DOHH2 (cell line): Measurements from ENCODE around the gene POP4.

ENCODE experiments used
- H3F3A ChIP-seq: fragments of 200-600 bp; sonication (generic), shearing (Covaris generic); 2 replicates; pipeline ENCODE4 v1.6.0; 2016; ENCODE audit warnings: antibody characterized with exemption, mild to moderate bottlenecking; ENCODE audit not compliant: control insufficient read depth, insufficient read depth
- H3K27ac ChIP-seq: fragments of 200-600 bp; sonication (generic); 2 replicates; pipeline ENCODE4 v1.5.1; 2014; ENCODE audit warnings: low read depth, mild to moderate bottlenecking, low read length, moderate library complexity
- H3K27me3 ChIP-seq: fragments of 200-600 bp; sonication (generic); 2 replicates; pipeline ENCODE4 v1.6.1; 2014; ENCODE audit warnings: mild to moderate bottlenecking, low read length, mixed read lengths; ENCODE audit not compliant: control insufficient read depth
- H3K36me3 ChIP-seq: fragments of 200-600 bp; sonication (generic); 2 replicates; pipeline ENCODE4 v1.6.1; 2014; ENCODE audit warnings: mild to moderate bottlenecking, low read length, moderate library complexity, mixed read lengths; ENCODE audit not compliant: control insufficient read depth
- H3K4me1 ChIP-seq: fragments of 200-600 bp; sonication (generic); 2 replicates; pipeline ENCODE4 v1.6.1; 2014; ENCODE audit warnings: mild to moderate bottlenecking, low read length, mixed read lengths; ENCODE audit not compliant: control insufficient read depth
- H3K4me2 ChIP-seq: fragments of 200-600 bp; sonication (generic); 2 replicates; pipeline ENCODE4 v1.6.0; 2014; ENCODE audit warnings: mild to moderate bottlenecking, low read length, moderate library complexity
- H3K4me3 ChIP-seq: fragments of 200-600 bp; sonication (generic); 2 replicates; pipeline ENCODE4 v1.5.1; 2014; ENCODE audit warnings: mild to moderate bottlenecking, low read length, mixed read lengths
- H3K79me2 ChIP-seq: fragments of 200-600 bp; sonication (generic); 2 replicates; pipeline ENCODE4 v1.6.1; 2014; ENCODE audit warnings: mild to moderate bottlenecking, low read length, mixed read lengths; ENCODE audit not compliant: control insufficient read depth
- H3K9me2 ChIP-seq: fragments of 200-600 bp; sonication (generic); replicated peaks from 2 replicates; pipeline ENCODE4 v1.6.1; 2014; ENCODE audit warnings: mild to moderate bottlenecking, low read length, mixed read lengths; ENCODE audit not compliant: control insufficient read depth
- H3K9me3 ChIP-seq: fragments of 200-600 bp; sonication (generic); 2 replicates; pipeline ENCODE4 v1.6.1; 2014; ENCODE audit warnings: antibody characterized with exemption, low read length, mixed read lengths; ENCODE audit not compliant: control insufficient read depth, insufficient read depth
- H4K20me1 ChIP-seq: fragments of 200-600 bp; sonication (generic); 2 replicates; pipeline ENCODE4 v1.6.0; 2014; ENCODE audit warnings: low read depth, mild to moderate bottlenecking, antibody characterized with exemption, low read length, moderate library complexity; ENCODE audit not compliant: control insufficient read depth, insufficient read depth
- EZH2phosphoT487 ChIP-seq: fragments of 200-600 bp; sonication (generic); IDR thresholded peaks from 2 replicates; pipeline ENCODE4 v1.6.1; 2017; ENCODE audit warnings: borderline replicate concordance, mild to moderate bottlenecking, antibody characterized with exemption, low read length, moderate library complexity, mixed read lengths
- TF ChIP-seq, protein P1 (sequence below): fragments of 200-600 bp; sonication (generic); IDR thresholded peaks from one replicate; pipeline ENCODE4 v1.5.1; 2014; ENCODE audit warnings: antibody characterized with exemption, mild to moderate bottlenecking, low read depth, low read length; ENCODE audit not compliant: poor library complexity, severe bottlenecking

The POP4 gene

DNA sequence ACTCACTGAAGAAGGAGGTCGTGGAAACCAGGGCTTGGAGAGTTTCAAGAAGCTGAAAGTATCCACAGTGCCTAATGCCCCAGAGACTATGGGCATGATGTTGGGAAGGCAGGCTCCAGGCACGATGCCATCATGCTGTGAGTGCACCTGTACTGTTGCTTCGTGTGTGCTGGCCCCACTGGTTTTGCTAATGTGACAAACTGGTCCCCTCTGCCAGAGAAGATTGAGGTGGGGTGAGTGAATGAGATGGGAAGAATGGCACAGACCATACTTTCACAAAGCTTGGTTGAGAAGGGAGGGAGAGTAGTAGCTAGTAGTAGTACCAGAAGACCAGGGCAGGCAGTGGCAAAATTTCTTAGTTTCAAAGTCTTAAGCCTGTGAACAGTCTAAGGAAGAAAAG, 19.0 kb upstream of the POP4 start:
- H3K4me3 ChIP-seq = no peak overlapping the region
- TF ChIP-seq EZH2phosphoT487 = no peak
- TF ChIP-seq, protein P1, sequence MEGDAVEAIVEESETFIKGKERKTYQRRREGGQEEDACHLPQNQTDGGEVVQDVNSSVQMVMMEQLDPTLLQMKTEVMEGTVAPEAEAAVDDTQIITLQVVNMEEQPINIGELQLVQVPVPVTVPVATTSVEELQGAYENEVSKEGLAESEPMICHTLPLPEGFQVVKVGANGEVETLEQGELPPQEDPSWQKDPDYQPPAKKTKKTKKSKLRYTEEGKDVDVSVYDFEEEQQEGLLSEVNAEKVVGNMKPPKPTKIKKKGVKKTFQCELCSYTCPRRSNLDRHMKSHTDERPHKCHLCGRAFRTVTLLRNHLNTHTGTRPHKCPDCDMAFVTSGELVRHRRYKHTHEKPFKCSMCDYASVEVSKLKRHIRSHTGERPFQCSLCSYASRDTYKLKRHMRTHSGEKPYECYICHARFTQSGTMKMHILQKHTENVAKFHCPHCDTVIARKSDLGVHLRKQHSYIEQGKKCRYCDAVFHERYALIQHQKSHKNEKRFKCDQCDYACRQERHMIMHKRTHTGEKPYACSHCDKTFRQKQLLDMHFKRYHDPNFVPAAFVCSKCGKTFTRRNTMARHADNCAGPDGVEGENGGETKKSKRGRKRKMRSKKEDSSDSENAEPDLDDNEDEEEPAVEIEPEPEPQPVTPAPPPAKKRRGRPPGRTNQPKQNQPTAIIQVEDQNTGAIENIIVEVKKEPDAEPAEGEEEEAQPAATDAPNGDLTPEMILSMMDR = no peak
- H3K27me3 ChIP-seq = peaks cover 17% of the 10 kb centered on the region
- no peaks in the 10 kb centered on the region for H3K4me1 ChIP-seq
- no peak overlapping the region for H3K27ac ChIP-seq
- no peaks in the 10 kb centered on the region for H3K9me2 ChIP-seq
- peaks cover 4% of the 10 kb centered on the region for H3K9me3 ChIP-seq
- H3F3A ChIP-seq = no peaks in the 10 kb centered on the region
- H3K4me2 ChIP-seq = no peak overlapping the region
- H3K36me3 ChIP-seq = no peaks in the 10 kb centered on the region
- H3K79me2 ChIP-seq = no peaks in the 10 kb centered on the region
- H4K20me1 ChIP-seq = no peaks in the 10 kb centered on the region

DNA sequence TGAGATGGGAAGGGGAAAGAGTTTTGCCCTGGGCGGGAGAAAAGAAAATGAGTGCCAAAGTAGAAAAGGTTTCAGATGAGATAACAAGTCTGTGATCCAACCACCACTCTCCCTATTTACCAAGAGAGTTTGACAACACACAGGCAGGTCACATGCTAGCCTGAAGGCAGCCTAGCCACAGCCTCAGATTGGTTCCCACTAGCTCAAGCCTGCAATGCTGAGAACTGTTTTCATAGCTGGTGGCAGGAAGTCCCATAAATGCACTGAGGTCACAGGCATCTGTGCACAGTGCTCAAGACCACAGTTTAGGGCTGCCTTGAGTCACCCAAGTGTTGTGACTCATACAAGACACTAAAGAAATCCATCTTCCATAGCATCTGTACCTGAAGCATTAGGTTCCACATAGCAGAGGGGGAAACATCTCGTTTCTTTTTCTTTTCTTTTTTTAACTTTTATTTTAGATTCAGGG, 18.5 kb upstream of the POP4 start:
- Histone ChIP-seq H3K27me3 (peaks cover 20% of the 10 kb centered on the region), H3F3A (no peaks in the 10 kb centered on the region), H3K36me3 (no peaks in the 10 kb centered on the region), H3K9me2 (no peaks in the 10 kb centered on the region), H3K27ac (no peak overlapping the region), H3K4me1 (no peaks in the 10 kb centered on the region), H3K4me2 (no peak overlapping the region), H3K4me3 (no peak overlapping the region), H3K9me3 (peaks cover 4% of the 10 kb centered on the region), H4K20me1 (no peaks in the 10 kb centered on the region), H3K79me2 (no peaks in the 10 kb centered on the region)
- TF ChIP-seq EZH2phosphoT487 = no peak
- TF ChIP-seq, protein P1 = no peak

DNA sequence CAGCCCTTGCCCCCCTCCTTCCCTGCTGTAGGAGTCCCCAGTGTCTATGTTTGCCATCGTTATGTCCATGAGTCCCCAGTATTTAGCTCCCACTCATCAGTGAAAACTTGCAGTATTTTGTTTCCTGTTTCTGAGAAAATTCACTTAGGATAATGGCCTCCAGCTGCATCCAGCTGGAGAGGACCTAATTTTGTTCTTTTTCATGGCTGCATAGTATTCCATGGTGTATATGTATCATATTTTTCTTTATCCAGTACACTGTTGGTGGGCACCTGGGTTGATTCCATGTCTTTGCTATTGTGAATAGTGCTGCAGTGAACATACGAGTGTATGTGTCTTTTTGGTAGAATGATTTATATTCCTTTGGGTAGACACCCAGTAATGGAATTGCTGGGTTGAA, 18.0 kb upstream of the POP4 start:
- Histone ChIP-seq H3K4me1 (no peaks in the 10 kb centered on the region), H3K27me3 (peaks cover 20% of the 10 kb centered on the region), H4K20me1 (no peaks in the 10 kb centered on the region), H3K27ac (no peak overlapping the region), H3F3A (no peaks in the 10 kb centered on the region), H3K4me3 (no peak overlapping the region), H3K79me2 (no peaks in the 10 kb centered on the region), H3K9me3 (peaks cover 4% of the 10 kb centered on the region), H3K9me2 (no peaks in the 10 kb centered on the region), H3K36me3 (no peaks in the 10 kb centered on the region), H3K4me2 (no peak overlapping the region)
- TF ChIP-seq, protein P1 = no peak
- no peak for TF ChIP-seq EZH2phosphoT487
